NCI-H2227 treated with DMSO at 0.1 percent for 48 hours (cell line): ENCODE results near the gene COMT.
A peak's percentile ranks its signal among the peaks of the same experiment; 100 is the strongest.
"Not testable (repeated sequence)": the region's sequence is repeated elsewhere in the genome, so short reads cannot be mapped to it uniquely, and the experiment has no call there.

ENCODE experiments used
- DNase-seq: peaks from one replicate; lab custom pipeline; 2025; lab: John Stamatoyannopoulos, UW

COMT gene

DNA sequence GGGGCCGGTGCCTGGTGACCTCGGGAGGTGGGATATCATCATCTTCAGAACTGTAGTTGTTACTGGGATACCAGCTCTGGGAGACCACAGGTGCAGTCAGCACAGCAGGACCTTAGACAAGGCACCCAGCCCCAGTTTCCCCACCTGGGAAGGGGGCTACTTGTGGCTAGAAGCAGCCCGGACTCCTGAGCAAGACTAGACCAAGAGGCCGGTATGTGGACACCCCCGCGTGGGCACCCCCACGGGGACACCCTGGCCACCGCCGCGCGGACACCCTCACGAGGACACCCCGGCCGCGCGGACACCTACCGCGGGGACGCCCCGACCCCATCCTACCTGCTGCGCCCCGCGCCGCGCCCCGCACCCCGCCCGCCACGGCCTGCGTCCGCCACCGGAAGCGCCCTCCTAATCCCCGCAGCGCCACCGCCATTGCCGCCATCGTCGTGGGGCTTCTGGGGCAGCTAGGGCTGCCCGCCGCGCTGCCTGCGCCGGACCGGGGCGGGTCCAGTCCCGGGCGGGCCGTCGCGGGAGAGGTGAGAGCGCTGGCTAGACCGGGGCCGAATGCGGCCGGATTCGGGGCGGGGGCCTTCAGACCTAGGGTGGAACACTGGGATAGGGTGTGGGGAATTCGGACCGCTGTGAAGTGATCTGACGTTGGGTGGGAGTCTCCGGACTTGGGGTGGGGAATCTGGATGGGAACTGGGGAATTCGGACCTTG, at the start of gene COMT, which contains the start of gene TXNRD2:
Gene COMT (plus strand): TSS at position 408 of the 718 bp plus-strand sequence. CDS start 20,755 bp downstream, outside the sequence.
Gene TXNRD2 (minus strand): TSS at position 454 of the 718 bp plus-strand sequence. CDS start 15 bp downstream, at position 439.
- DNase-seq: peak; percentile 26

DNA sequence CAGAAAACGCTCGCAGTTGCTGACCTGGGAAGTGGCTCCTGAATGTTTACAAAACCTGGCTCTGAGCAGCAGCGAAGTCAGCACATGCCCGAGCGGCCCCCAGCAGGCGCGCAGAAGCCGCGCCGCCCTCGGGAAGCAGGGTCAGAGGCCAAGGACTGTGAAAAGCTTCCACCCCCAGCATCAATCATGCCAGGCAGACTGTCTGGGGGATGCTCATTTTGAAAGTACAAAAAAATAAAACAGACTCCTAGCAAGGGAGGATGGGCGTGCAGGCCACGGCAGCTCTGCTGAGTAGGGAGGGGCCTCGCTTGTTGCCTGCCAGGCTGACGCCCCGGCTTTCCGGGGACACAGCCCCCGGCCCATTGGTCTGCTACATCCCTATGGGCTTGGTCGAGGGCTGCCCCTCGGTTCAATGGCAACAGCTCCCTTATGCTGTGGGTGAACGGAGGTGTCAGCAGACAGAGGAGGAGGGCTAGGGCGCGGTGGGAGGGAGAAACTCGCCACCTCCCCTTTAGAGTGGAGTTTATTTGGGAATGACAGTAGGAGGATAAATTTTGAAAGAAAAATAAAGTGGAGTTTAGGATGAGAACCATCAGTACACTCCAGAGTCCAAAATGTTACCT, 49.2 kb upstream of the COMT start:
- peak; percentile 77 for DNase-seq

DNA sequence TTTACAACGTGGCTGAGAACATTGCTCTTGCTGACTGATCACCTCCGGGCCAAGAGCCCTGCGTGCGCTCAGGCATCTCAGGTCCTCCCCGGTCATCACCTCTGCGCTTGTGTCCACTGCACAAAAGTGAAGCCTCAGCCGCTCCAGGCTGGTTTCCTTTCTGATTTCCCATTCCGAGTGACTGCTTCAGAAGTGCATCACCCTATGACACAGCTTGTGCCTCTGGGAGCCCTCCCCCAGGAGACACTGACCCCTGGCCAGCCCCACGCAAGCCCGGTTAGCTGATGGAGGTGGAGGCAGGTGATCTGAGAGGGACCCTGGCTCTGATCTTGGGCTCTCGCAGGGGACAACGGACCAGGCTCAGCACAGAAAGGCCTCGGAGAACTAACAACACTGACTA, 48.6 kb upstream of the COMT start:
- no peak for DNase-seq

DNA sequence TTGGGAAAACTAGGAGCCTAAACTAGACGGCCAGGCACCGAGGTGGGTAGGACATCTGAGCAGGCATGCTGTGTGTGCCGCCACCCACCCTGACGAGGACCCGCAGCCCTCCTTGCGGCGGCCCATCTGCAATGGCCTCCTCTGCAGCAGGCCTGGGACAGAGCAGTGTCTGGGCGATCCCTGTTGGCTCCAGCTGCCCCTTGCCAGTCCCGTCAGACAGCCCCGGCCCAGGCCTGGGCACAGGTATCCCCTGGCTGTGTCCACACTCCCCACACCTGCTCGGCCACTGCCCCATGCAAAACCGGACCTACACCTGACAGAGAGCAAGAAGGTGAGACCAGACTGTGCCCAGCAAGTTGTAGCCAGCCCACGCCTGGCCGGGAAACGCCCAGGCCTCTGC, 48.2 kb upstream of the COMT start:
- no peak for DNase-seq

DNA sequence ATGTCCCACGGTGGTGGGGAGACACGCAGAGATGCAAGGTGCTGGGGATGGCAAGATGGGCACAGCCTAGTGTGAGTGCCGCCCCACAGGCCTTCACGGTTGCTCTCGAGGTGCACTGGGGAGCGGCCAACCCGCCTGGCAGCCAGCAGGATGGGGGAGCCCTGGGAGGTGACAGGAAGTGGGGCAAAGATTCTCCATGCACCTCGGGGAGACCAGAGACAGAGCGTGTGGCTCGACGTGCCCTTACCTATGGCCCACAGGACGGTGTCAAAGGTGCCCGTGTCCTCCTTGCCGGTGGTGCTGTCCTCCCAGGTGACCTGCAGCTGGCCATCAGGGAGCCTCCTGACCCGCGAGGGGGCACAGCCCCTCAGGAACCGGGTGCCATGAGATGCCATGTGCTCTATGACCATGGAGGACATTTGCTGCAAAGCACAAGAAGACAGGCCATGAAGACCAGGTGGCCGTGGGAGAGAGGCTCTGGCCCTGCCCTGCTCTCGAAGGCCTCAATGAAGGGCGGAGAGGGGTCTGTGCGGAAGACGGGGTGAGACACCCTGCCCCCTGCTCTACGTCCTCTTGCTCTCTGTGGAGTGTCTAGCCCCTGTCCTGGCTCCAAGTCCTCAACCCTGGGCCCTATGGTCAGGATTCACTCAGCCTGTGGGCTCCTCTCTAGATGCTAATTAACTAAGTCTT, 46.3 kb upstream of the COMT start:
- no peak for DNase-seq

DNA sequence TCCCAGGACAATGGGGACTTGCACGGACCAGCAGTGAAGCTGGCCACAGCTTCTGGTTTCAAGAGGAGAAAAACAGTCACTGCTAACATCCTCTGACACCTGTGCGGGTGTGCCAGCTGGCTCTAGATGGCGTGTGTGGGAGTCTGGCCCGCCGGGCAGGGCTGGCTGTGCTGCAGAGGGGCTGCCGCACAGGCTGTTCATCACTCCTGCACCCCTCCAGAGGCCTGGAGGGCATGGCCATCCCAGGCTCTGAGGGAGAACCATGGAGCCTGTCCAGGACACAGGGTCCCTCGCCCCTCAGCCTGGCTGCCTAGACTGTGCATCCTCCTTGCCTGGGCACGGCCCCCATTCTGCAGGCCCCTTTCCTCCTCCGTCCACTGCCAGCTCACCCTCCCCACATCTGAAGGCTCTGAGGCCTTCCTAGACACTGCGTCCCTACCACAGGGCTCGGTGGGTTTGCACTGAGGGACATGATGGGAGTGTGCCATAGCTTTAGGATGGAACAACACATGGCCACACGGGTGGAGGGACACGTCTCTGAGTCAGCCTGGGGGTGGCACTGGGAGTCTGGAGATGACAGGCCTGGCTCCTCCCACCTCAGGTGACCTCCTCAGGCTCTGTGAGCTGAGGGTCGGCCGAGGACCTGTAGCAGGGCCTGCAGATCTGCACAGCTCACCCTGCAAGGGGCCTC, 44.8 kb upstream of the COMT start:
- no peak for DNase-seq

DNA sequence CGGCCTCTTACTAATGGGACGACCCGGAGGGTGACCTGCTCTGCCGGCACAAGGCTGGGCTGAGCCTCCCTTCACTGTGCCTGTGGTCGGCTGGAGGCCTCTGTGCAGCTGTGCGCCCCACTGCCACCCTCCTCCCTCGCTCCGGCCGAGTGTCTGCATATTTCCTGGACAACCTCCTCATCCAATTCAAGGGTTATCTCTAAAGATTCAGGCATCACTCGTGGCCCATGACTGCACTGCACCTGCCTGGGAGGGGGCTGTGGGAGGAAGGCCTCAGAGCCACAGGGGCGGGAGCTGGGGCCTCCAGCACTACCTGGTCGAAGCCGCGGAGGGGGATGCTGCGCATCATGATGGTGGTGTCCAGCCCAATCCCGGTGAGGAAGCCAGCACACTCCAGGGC, 43.8 kb upstream of the COMT start:
- DNase-seq: no peak

DNA sequence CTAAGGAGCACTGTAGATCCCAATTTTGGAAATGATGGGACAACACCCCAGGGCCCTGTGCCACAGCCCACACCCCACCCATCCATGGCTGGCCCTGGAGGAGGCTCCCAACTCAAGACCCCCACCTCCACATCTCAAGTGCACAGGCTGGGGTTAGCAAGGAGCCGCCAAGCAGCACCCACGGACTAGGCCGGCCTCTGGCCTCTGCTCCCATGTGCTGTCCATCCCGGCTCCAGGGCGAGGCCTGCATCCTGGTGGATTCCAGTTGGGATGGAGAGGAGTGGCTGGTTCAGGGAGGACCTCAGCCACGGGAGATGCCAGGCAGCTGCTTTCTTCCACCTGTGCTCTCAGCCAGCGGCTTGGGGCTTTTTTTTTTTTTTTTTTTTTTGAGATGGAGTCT, 43.4 kb upstream of the COMT start:
- DNase-seq: no peak

DNA sequence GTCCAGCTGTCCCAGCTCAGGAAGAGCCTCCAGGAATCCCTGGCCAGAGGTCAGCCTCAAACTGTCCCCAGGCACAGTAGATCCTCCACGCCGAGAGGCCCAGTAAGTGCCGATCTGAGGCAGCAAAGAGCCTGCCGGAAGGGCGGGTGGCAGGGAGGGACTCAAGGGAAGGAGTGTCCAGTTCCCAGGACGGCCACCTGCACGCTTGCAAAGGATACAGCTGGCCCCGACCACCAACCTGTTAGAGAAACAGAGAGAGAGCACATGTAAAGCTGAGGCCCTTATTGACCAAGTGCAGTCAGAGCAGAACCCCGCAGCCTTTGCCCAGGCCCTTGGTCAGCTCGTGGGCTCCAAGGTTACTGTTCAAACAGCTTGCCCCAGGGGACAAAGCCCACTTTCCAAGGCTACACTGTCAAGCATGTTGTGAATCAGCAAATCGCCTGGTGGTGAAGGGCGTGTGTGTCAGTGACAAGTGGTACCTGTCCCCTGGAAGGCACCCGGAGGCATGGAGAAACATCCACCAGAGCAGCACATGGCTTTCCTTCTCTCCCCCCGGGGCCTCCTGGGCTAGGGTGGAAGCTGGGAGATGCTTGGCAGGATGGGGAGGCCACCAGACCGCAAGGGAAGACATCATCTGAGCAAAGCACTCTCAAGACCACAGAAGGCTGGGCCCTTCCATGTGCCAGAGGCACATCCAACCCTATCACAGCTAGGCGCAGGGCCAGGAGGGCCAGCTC, 42.6 kb upstream of the COMT start:
- no peak for DNase-seq

DNA sequence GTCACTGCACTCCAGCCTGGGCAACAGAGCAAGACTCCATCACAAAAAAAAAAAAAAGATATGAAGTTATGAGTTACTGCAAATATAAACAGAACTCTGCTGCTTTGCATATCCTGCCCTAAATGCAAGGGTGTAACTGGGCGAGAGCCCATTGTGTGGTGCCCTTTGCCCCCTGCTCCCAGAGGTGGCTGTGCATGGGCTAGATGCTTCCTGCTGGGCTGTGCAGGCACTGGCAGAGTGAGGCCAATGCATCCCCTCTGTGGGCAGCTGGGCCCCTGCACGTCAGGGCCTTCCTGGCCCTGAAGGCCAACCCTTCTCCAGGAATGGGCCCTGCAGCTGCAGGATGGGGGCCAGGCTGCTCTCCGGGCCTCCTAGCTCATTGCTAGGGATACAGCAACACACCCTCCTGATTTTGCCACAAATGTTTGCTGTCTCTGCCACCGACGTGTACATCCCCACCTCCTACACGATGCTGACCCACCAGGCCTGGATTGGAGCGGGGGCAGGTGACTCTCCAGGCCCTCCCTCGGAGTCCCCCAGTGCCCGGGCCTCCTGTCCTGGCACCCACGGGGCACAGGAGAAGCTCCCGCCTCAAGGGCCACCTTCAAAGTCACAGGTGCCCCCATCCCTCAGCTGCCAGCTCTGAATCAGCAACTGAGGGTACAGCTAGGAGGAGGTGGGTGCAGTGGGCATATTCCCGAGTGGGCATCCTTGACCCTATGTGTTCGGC, 40.7 kb upstream of the COMT start:
- no peak for DNase-seq

DNA sequence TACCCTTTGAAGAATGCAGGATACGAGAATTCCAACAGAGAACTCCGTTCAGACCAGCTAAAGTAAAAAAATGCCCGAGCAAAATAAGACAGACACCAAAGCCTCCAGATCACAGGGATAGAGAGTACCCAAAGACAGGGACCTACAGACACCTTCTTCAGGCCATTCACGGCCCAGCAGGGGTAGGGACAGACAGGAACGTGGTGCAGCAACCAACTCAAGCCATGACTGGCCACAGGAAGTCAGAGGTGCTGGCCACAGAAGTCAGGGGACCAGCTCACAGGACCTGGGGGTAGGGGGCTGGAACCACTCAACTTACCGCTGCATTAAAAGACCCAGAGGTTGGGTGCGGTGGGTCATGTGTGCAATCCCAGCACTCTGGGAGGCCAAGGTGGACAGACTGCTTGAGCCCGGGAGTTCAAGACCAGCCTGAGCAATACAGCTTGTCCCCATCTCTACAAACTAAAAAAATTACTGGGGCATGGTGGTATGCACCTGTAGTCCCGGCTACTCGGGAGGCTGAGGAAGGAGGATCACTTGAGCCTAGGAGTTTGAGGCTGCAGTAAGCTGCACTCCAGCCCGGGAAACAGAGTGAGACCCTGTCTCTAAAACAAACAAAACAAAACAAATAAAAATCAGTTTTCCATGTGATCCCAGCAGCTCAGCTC, 39.9 kb upstream of the COMT start:
- no peak for DNase-seq

DNA sequence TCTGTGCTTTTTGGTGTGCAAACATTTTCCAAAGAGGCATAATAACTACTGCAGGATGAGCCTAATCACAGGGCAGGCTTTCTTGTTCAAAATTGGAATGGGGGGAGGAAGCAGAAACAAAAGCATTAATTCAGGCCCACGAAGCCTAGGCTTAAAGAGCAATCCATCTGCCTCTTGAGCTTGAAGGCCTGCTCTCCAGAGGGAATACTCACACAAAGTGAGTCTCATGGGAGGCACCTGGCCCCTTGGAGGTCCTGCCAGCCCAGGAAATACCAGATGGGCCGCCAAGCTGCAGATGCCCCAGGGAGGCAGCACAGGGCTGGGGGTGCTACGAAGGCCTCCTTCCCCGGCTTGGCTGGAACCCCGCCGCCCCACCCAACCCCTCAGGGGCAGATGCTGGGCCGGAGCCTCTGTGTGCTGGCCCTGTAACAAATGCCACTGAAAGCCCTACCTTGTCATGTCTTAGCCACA, 39.3 kb upstream of the COMT start:
- no peak for DNase-seq

DNA sequence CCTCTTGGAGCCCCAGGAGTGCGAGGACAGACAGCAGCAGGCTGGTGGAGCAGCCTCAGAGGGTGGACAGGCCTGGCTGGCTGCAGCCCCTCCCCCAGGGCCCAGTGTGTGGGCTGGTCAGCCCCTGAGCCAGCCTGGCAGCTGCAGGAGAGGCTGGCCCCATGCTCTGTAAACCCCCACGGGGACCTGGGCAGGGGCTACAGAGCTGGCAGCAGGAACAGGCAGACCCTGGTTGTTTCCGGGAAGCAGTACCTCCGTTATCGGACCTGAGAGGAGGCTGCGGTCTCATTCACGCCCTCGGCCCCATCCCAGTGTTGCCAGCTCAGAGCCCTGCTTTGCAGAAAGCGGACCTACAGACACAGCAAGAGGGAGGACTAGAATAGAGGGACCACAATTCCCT, 38.5 kb upstream of the COMT start:
- no peak for DNase-seq

DNA sequence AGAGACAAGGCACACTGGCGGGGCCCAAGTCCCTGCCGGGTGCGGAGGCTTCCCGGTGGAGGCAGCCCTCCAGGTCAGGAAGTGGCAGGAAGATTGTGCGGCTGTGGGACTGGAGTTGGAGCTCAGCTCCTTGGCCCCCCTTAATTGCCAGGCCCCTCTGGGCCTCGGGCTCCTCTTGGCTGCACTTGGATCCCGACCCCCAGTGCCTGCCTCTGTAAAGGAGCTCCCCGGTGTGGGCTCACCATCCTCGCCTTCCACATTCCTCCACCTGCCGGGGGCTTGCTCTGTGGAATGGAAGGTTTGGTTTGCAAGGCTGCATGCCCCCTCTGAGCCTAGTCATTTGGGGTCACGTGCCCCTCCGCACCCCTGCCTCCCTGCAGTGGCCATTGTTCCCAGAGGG, 38.1 kb upstream of the COMT start:
- no peak for DNase-seq

DNA sequence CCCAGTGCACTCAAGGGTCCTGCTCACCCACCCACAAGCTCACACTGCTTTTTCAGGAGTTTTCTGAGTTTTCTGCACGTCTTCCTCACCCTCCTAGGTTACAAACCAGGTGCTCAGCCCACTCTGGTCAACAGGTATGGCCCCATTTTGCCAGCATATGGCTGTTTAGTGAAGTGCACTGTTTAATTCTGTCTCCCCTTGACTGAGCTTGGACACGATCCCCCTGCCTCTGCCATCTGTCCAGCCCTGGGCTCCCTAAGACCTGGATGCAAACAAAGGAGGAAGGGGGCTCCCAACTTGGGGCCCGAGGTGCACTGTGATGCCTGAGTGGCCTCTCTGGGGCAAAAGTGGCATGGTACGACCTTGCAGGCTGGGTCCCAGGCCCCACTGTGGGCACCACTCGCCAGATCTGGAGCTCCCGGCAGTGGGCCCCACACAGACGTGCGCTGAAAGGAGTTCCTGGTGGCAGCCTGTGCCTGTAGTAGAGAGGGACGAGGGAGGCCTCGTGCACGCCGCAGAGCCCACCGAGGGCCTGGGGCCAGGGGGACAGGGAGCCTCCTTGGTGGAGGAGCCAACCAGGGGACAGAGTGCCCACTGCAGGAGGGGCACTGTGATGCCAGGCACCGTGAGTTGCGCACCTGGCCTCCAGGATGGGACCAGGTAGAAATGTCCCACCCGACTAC, 37.3 kb upstream of the COMT start:
- no peak for DNase-seq

DNA sequence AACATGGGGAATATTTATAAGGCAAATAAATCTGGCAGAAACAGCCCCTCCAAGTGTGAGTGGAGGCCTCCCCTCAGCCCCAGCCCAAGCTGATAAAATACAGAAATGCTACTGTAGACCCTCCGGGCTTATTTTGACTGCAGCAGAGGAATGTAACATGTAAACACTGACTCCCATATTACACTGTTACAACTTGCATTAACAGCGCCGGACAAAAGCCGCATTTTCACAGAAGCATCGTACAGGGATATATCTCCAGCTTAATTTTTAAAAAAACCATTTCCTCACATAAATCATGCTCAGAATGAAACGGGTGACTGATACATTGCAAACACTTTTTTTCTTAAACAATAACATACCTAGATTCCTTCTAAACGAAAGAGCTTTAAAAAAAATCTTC, 36.6 kb upstream of the COMT start:
- DNase-seq: no peak

DNA sequence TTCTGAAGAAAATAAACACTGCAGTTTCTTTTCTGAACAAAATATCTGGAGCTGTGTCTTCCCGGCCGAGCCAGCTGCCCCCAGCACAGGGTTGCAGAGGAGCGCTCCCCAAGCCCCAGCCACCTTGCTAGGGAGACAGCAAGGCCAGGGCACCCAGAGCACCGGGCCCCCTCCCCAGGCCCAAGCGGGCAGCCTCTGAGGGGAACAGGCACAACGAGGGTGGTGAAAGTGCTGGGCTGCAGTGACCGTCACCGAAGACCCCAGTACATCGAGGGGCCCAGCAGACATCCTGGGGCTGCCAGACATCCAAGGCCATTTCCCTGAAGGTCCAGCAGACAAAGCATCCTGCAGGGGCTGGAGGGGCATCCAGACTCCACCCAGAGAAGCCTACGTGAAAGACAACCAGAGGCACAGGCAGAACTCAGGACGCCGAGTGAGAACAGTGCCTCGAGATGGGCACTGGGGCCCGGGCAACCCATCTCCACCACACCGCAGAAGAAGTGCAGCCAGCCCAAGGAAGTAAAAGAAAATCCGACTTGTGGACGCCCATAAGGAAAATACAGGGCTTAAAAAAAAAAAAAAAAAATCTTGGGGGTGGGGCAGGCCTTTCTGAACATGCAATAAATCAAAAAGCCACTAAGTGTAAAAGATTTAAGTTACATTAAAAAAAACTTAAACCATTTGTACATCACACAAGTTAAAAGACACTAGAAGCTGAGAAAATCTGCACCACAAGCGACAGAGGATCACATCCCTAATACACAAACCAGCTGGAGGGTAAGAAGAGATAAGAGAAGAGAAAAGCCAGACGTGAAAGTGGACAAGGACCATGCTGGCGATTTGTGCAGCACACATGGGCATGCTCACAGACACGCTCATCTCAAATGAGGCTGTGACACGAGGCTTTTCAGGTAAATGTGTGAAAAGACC, 36.0 kb upstream of the COMT start:
- DNase-seq: no peak

DNA sequence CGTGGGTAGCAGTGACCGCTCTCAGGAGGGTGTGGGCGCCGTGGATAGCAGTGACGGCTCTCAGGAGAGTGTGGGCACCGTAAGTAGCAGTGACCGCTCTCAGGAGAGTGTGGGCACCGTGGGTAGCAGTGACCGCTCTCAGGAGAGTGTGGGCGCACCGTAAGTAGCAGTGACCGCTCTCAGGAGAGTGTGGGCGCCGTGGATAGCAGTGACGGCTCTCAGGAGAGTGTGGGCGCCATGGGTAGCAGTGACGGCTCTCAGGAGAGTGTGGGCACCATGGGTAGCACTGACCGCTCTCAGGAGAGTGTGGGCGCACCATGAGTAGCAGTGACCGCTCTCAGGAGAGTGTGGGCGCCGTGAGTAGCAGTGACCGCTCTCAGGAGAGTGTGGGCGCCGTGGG, 34.7 kb upstream of the COMT start:
- DNase-seq: not testable (repeated sequence)

DNA sequence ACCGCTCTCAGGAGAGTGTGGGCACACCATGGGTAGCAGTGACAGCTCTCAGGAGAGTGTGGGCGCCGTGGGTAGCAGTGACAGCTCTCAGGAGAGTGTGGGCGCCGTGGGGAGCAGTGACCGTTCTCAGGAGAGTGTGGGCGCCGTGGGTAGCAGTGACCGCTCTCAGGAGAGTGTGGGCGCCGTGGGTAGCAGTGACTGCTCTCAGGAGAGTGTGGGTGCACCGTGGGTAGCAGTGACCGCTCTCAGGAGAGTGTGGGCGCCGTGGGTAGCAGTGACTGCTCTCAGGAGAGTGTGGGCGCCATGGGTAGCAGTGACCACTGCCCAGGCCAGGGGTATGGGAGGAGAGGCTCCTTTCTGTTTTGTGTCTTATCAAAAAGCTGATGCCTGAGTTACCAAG, 33.7 kb upstream of the COMT start:
- DNase-seq: not testable (repeated sequence)
